ENCODE results near the gene TTPAL. TPM values are rescaled to one million over a fixed set of nuclear protein-coding genes. Genes with fewer than 3 reads are reported as not detected.

Gene TTPAL
- total and polyA plus RNA-seq, 2 donors (not counting 3 experiments of a cell fraction or from before 2014, with no cell fraction given): 4.0 to 8.0 TPM

GRCh38 chr20:44435630-44436335 is 39.9 kb upstream of the TTPAL start:
- dilution Hi-C loops (cut with MboI; ENCODE audit: extremely low pct_ligation_motif_present, low sequenced_read_pairs): no loop called here
- no TSS peak for BruUV-seq (replicated peaks)

More at GRCh38 chr20:44435630-44436335, 39.9 kb upstream of the TTPAL start:
- Histone ChIP-seq H3K27ac (ENCODE audit: insufficient read depth, low read depth, low read length) (no peak overlapping the region), H3K4me1 (ENCODE audit: control insufficient read depth, extremely low read depth, insufficient read depth, low read length) (no peaks in the 10 kb centered on the region), H3K9me1 (replicated peaks; ENCODE audit: control insufficient read depth, extremely low read depth, insufficient read depth, low read length) (no peaks in the 10 kb centered on the region), H3K4me3 (replicated peaks in 1 of 3; ENCODE audit: insufficient read depth in 1 of 3, low read depth in 1 of 3, low read length in 3 of 3) (no peak overlapping the region), H3K4me2 (ENCODE audit: insufficient read depth, low read length) (no peak overlapping the region), H3K79me2 (ENCODE audit: control insufficient read depth, insufficient read depth, low read length) (no peaks in the 10 kb centered on the region), H3K9me3 (replicated peaks; ENCODE audit: control insufficient read depth, insufficient read depth, low read length) (no peaks in the 10 kb centered on the region), H3K9ac (replicated peaks; ENCODE audit: extremely low read depth, insufficient read depth, low read length) (no peak overlapping the region), H2AFZ (ENCODE audit: low read depth, low read length) (no peak overlapping the region), H3K36me3 (ENCODE audit: control insufficient read depth in 2 of 2, extremely low read depth in 1 of 2, insufficient read depth in 2 of 2, low read length in 2 of 2) (no peaks in the 10 kb centered on the region), H4K20me1 (replicated peaks; ENCODE audit: control insufficient read depth, extremely low read depth, insufficient read depth, low read length) (no peaks in the 10 kb centered on the region), H3K27me3 (ENCODE audit: control insufficient read depth in 2 of 2, insufficient read depth in 2 of 2, low read length in 2 of 2) (peaks cover 2 to 3% of the 10 kb centered on the region in 2 experiments)
- ChIA-PET CTCF (no interaction called here), POLR2A (no interaction called here)
- TF ChIP-seq GATA2 (IDR thresholded peaks at IDR 0.05; ENCODE audit: insufficient read depth, insufficient read length, low read depth, low read length) (no peak), CTCF (IDR thresholded peaks at IDR 0.05; ENCODE audit: extremely low read depth in 1 of 2, insufficient read depth in 1 of 2, low read depth in 1 of 2, low read length in 2 of 2) (no peak), MAX (IDR thresholded peaks at IDR 0.05; ENCODE audit: insufficient read depth, insufficient read length) (no peak), POLR2AphosphoS5 (IDR thresholded peaks at IDR 0.05; ENCODE audit: insufficient read depth, low read depth, low read length) (no peak), POLR2A (IDR thresholded peaks at IDR 0.05; ENCODE audit: low read depth, low read length) (no peak), MYC (IDR thresholded peaks at IDR 0.05; ENCODE audit: low read depth, low read length) (no peak), FOS (IDR thresholded peaks at IDR 0.05; ENCODE audit: borderline replicate concordance, insufficient read depth, low read length) (no peak), EZH2 (IDR thresholded peaks at IDR 0.05; ENCODE audit: borderline replicate concordance, low read depth, low read length, severe bottlenecking) (no peak), JUN (IDR thresholded peaks at IDR 0.05; ENCODE audit: borderline replicate concordance, insufficient read depth, insufficient read length, low read depth) (no peak)
- FAIRE-seq (no peak), DNase-seq (ENCODE audit: low read depth, low spot score) (no peak)
- intact Hi-C loops (cut with micrococcal nuclease): no loop called here

Data from endothelial cell of umbilical vein (primary cell).